SU-DHL-6 (cell line): ENCODE measurements around the gene DSP.

Source experiments
- CTCF ChIP-seq: fragments of 200-600 bp; sonication (generic); IDR thresholded peaks from one replicate; pipeline ENCODE4 v1.5.1; 2017; ENCODE audit warnings: antibody characterized with exemption, mild to moderate bottlenecking, low read length, moderate library complexity; ENCODE audit not compliant: insufficient read depth, poor library complexity, severe bottlenecking
- EZH2phosphoT487 ChIP-seq: fragments of 200-600 bp; sonication (generic), shearing (Covaris generic); conservative IDR thresholded peaks from 2 replicates; pipeline ENCODE4 v1.6.1; 2018; ENCODE audit warnings: mild to moderate bottlenecking, antibody characterized with exemption, low read length, moderate library complexity, mixed read lengths

- TF ChIP-seq CTCF: no peak
- TF ChIP-seq EZH2phosphoT487: no peak
These were observed 91.2 kb downstream of the DSP start for GRCh38 chr6:7632501-7633290.
